ENCODE results near the gene KLRG1. TPM values are rescaled to one million over a fixed set of nuclear protein-coding genes. Genes with fewer than 3 reads are reported as not detected.

KLRG1 gene
- total RNA-seq, 1 experiment from 2014 or later: 0.38 TPM

- Mint-ChIP-seq H3K9me3 (ENCODE audit: low read depth, unreplicated experiment) (no peaks in the 10 kb centered on the region), H3K27me3 (ENCODE audit: unreplicated experiment) (no peaks in the 10 kb centered on the region), H3K4me3 (ENCODE audit: low read depth, unreplicated experiment) (no peak overlapping the region), H3K27ac (ENCODE audit: unreplicated experiment) (no peak overlapping the region), H3K36me3 (ENCODE audit: insufficient read depth, unreplicated experiment) (no peaks in the 10 kb centered on the region), H3K4me1 (ENCODE audit: low read depth, unreplicated experiment) (no peaks in the 10 kb centered on the region)
- no TSS peak for BruUV-seq (replicated peaks)
- DNase-seq: no peak
- CTCF ChIA-PET: no interaction called here
- TF ChIP-seq CTCF (IDR thresholded peaks at IDR 0.05; ENCODE audit: unreplicated experiment): no peak
- intact Hi-C loops (cut with micrococcal nuclease; ENCODE audit: unreplicated experiment): no loop called here
These were observed 11.9 kb downstream of the KLRG1 start for GRCh38 chr12:9001233-9001632.

- no peak for DNase-seq
- Mint-ChIP-seq H3K9me3 (ENCODE audit: low read depth, unreplicated experiment) (no peaks in the 10 kb centered on the region), H3K27me3 (ENCODE audit: unreplicated experiment) (no peaks in the 10 kb centered on the region), H3K4me1 (ENCODE audit: low read depth, unreplicated experiment) (no peaks in the 10 kb centered on the region), H3K4me3 (ENCODE audit: low read depth, unreplicated experiment) (no peak overlapping the region), H3K27ac (ENCODE audit: unreplicated experiment) (no peak overlapping the region), H3K36me3 (ENCODE audit: insufficient read depth, unreplicated experiment) (no peaks in the 10 kb centered on the region)
- CTCF ChIA-PET: no interaction called here
- no peak for TF ChIP-seq CTCF (IDR thresholded peaks at IDR 0.05; ENCODE audit: unreplicated experiment)
- intact Hi-C loops (cut with micrococcal nuclease; ENCODE audit: unreplicated experiment): no loop called here
- no TSS peak for BruUV-seq (replicated peaks)
These were observed 13.0 kb downstream of the KLRG1 start for GRCh38 chr12:9002335-9002734.

- Mint-ChIP-seq H3K27me3 (ENCODE audit: unreplicated experiment) (no peaks in the 10 kb centered on the region), H3K9me3 (ENCODE audit: low read depth, unreplicated experiment) (peaks cover under 1% of the 10 kb centered on the region), H3K4me3 (ENCODE audit: low read depth, unreplicated experiment) (no peak overlapping the region), H3K36me3 (ENCODE audit: insufficient read depth, unreplicated experiment) (no peaks in the 10 kb centered on the region), H3K27ac (ENCODE audit: unreplicated experiment) (no peak overlapping the region), H3K4me1 (ENCODE audit: low read depth, unreplicated experiment) (no peaks in the 10 kb centered on the region)
- DNase-seq: no peak
- TF ChIP-seq CTCF (IDR thresholded peaks at IDR 0.05; ENCODE audit: unreplicated experiment): no peak
- CTCF ChIA-PET: no interaction called here
- intact Hi-C loops (cut with micrococcal nuclease; ENCODE audit: unreplicated experiment): no loop called here
- no TSS peak for BruUV-seq (replicated peaks)
These were observed 33.2 kb downstream of the KLRG1 start for GRCh38 chr12:9022592-9022991.

- Mint-ChIP-seq H3K4me1 (ENCODE audit: low read depth, unreplicated experiment) (no peaks in the 10 kb centered on the region), H3K4me3 (ENCODE audit: low read depth, unreplicated experiment) (no peak overlapping the region), H3K36me3 (ENCODE audit: insufficient read depth, unreplicated experiment) (no peaks in the 10 kb centered on the region), H3K9me3 (ENCODE audit: low read depth, unreplicated experiment) (no peaks in the 10 kb centered on the region), H3K27ac (ENCODE audit: unreplicated experiment) (no peak overlapping the region), H3K27me3 (ENCODE audit: unreplicated experiment) (no peaks in the 10 kb centered on the region)
- CTCF ChIA-PET: no interaction called here
- intact Hi-C loops (cut with micrococcal nuclease; ENCODE audit: unreplicated experiment): no loop called here
- no peak for TF ChIP-seq CTCF (IDR thresholded peaks at IDR 0.05; ENCODE audit: unreplicated experiment)
- no TSS peak for BruUV-seq (replicated peaks)
- no peak for DNase-seq
These were observed 35.2 kb downstream of the KLRG1 start for GRCh38 chr12:9024512-9024911.

Data from Calu3 (cell line).